Measurements from ENCODE around the gene ELAPOR2.
"Not testable (repeated sequence)": the region's sequence is repeated elsewhere in the genome, so short reads cannot be mapped to it uniquely, and the experiment has no call there.

Gene ELAPOR2, protein sequence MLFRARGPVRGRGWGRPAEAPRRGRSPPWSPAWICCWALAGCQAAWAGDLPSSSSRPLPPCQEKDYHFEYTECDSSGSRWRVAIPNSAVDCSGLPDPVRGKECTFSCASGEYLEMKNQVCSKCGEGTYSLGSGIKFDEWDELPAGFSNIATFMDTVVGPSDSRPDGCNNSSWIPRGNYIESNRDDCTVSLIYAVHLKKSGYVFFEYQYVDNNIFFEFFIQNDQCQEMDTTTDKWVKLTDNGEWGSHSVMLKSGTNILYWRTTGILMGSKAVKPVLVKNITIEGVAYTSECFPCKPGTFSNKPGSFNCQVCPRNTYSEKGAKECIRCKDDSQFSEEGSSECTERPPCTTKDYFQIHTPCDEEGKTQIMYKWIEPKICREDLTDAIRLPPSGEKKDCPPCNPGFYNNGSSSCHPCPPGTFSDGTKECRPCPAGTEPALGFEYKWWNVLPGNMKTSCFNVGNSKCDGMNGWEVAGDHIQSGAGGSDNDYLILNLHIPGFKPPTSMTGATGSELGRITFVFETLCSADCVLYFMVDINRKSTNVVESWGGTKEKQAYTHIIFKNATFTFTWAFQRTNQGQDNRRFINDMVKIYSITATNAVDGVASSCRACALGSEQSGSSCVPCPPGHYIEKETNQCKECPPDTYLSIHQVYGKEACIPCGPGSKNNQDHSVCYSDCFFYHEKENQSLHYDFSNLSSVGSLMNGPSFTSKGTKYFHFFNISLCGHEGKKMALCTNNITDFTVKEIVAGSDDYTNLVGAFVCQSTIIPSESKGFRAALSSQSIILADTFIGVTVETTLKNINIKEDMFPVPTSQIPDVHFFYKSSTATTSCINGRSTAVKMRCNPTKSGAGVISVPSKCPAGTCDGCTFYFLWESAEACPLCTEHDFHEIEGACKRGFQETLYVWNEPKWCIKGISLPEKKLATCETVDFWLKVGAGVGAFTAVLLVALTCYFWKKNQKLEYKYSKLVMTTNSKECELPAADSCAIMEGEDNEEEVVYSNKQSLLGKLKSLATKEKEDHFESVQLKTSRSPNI

DNA sequence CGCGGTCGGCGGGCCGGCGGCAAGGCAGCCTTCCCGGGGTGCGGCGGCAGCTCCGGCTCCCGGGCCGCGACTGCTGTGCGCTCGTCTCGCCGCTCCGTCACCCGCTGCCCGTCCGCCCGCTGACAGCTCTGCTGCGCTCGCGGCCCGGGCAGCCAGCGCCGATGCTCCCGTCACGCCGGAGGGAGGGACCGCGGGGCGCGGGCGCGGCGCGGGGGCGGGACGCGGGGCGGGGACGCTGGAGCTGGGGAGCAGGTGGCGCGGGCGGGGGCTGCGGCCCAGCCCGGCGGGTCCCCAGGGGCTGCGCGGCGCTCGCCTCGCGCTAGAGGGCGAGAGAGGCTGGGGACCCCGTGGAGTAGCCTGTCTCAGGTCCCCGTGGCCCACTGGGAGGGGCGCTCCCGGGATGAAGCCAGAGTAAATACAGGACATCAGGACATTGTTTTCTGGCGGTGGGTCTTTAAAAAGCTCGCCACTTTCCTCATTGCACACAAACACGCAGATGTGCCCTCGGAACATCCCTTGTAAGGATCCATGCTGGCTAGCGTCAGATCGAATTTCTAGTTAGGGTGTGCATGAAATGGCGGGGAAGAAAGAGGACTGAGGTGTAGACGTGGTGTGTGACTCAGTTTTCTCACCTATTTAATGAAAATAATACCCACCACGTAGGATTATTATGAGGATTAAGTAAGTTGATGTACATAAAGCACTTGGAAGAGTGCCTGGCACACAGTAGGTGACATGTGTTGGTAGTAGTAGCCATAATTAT is at the start of gene ELAPOR2:
ELAPOR2 (minus strand) TSS at position 130 of the 763 bp plus-strand sequence. CDS start 141 bp downstream, outside the sequence.
- peak; percentile 96 for DNase-seq

DNA sequence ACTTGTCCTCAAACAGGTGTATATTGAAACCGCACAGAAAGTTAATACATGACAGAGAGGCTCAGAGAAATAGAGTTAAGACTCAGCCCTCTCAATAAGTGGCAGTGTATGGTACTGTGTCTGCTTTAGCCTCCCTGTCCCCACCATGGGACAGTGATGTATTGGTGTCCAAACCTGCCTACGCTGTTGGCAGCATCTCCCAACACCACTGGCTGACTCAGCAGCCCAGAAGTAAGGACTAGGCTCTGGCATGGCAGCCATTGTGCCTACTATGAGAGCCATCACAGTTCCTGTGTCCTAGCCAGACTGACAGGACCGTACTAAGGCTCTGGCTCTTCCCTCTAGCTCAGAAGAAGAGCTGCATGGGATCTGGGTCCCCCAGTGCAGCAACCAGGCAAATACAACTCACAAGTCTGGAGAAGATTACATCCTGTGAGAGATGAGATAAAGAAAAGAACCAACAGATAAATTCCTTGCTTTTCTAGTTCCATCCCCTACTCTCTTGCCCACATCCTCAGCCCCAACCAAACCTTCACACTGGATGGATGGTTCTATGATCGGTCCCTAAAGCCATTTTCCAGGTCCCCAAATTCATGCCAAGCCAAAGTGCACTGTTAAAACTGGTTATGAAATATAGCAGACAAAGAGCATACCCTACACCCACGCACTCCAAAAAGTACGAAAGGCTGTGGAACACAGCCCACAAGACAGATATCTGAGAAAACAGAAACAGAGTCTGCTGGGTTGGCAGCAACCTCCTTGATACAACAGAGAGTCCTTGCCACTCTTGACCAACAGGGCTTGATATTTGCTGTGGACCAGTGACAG is 48.7 kb upstream of the ELAPOR2 start:
- no peak for DNase-seq

DNA sequence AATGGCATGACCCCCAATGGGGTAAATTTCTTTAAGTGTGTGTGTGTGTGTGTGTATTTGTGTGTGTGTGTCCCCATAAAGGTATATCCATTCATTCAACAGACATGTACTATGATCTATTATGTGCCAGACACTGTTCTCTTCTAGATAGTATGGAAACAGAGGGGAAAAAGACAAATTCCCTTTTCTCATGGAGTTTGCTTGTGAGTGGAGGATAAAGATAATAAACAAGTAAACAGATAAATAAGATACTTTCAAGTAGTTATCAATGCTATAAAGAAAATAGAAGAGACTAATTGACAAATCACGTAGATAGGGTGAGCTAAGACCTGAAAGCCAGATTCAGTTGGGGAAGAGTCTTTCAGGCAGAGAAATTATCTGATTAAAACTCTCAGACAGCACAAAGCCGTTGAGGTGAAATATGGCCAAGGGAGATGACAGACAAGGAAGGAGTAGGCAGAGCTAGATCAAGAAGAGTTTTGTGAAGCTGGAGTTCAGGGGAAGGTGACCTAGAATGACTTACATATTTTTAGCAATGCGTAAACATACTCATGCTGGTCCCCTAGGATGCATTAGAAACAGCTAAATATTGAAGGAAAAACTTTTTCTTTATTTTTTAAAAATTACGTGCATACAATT is 47.6 kb upstream of the ELAPOR2 start:
- DNase-seq, result no peak

- DNase-seq, result peak; percentile 32
These were observed 45.9 kb upstream of the ELAPOR2 start for GRCh38 chr7:87105401-87105800.

GRCh38 chr7:87100326-87100725 is 40.9 kb upstream of the ELAPOR2 start:
- no peak for DNase-seq

GRCh38 chr7:87097375-87097774 is 37.9 kb upstream of the ELAPOR2 start:
- not testable (repeated sequence) for DNase-seq

DNA sequence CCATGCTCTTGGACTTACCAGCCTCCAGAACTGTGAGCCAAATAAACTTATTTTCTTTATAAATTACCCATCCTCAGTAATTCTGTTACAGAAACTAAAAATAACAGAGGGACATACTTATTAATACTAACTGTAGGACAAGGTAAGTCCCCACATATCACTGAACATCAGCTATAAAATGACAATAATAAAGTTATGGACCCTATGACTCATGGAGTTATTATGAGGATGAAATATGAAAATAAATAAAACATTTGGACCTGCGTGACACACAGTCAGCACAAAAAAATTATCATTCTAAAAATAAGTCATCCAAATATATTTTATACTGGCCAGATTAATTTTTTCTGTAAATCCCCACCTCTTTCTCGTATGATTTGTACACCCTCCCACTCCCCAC is 34.9 kb upstream of the ELAPOR2 start:
- no peak for DNase-seq

DNA sequence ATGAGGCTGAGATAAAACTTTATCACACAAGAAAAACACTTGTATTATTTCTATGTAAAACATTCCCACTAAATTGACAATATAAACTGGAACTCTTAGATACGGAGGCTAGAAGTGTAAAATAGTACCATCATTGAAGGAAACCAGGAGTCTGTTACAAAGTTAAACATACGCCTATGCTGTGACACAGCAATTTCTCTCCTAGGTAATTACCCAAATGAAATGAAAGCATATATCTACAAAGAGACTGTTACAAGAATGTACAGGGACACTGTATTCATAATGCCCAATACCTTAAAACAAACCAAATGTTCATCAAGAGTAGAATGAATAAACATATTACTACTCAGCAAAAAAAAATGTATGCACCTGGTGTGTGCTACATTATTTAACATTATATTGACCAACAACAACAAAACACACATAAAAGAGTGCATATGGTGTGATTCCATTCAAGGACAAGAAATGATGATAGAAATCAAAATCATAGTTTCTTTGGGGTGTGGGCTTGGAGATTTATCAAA is 33.2 kb upstream of the ELAPOR2 start:
- no peak for DNase-seq

GRCh38 chr7:87091487-87092066 is 32.1 kb upstream of the ELAPOR2 start:
- peak; percentile 72 for DNase-seq

DNA sequence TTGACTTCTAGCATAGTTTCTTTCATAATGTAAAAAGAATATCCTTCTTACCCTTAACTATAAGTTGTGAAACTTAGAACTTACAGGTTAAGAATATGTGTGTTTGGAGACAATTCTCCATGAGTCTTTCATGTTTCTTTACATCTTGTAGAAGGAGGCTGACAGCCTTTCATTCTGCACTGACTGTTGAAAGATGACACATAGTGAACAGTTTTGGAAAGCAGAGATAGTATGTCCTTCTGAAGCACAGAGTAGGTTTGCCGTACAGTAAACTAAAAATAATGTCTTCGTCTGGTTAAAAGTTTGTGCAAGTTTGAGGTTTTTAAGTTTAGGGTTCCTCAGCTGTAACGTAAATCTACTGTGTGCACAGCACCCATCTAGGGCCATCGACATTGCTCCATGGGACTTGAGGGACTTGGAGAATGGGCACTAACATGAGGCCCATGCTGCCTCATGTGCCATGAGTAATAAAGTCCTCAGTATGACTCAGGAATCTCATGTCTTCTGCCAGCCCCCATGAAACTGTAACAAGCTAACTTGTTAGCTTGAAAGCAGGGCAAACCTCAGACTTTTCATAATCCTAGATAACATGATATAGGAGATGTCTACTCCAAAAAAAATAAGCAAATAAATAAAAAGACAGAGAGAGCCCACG is 24.5 kb upstream of the ELAPOR2 start:
- DNase-seq, result no peak

- no peak for DNase-seq
These were observed 23.2 kb upstream of the ELAPOR2 start for GRCh38 chr7:87082675-87083074.

- DNase-seq, result no peak
These were observed 16.4 kb upstream of the ELAPOR2 start for GRCh38 chr7:87075671-87076404.

DNA sequence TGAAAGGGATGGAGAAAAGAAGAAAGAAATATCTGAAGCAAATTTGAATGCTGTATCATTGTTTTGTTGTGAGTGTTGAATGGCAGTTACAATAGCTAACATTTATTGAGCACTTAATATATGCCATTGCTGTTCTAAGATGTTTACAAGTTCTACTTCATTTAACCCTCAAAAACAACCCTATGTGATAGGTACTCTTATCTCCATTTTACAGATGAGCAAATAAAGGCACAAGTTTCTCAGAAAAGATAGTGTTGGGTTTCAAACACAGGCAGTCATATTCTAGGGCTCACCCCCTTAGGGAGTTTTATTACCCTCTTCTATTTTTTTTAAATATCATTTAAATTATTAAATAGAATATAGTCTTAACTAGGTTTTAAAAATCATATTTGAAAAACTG is 8.3 kb upstream of the ELAPOR2 start:
- DNase-seq, result no peak

GRCh38 chr7:87060288-87060537 is 759 bp upstream of the ELAPOR2 start:
- DNase-seq, result peak; percentile 57

DNA sequence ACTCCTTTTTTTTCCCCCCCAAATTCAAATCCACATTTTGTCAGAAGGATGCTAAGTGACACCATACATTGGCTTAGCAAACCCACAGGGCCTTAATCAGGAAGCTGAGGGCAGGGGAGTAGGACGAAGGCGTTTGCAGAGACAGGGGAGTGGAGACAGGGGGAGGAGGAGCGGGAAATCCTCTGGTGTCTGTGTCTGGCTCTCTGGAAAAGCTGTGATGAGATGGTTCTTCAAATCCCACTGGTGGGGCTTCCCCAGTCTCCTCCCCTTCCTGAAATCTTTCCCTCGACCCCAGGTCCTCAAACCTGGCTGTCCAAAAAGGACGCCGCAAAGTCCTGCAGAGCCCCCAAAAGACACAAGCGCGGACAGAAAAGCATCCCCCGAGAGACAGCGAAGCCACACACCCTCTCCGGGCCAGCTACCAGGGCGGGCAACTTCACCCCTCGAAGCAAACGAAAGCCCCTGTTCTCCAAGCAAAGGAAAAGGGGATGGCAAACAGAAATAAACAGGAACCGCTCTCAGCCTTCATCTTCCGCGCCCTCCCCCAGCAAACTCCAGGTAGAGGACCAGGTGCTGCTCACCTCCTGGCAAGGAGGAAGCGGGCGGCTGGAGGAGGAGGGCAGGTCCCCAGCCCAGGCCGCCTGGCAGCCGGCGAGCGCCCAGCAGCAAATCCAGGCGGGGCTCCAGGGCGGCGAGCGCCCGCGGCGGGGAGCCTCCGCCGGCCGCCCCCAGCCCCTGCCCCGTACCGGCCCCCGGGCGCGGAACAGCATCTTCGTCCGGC is 520 bp downstream of the ELAPOR2 start:
- DNase-seq, result peak; percentile 87

DNA sequence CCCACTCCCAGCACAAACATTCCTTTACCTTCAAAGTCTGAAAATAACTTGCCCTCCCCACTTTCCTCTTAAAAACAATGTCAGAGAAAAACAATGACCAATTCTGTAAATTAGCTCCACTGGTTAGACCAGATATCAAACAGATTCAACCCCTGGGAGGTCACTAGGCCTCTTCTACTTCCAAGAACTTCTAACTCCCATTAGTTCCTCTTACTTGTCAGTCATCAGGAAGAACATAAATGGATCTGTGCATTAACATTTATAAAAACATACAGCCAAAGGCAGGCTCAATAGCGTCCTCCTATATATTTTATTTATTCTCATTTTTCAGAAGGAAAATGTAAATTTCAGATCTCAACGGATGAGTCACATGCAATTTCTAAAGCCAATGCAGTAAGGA is 2.2 kb downstream of the ELAPOR2 start:
- DNase-seq, result no peak

GRCh38 chr7:87056346-87056745 is 3.1 kb downstream of the ELAPOR2 start:
- DNase-seq, result no peak

DNA sequence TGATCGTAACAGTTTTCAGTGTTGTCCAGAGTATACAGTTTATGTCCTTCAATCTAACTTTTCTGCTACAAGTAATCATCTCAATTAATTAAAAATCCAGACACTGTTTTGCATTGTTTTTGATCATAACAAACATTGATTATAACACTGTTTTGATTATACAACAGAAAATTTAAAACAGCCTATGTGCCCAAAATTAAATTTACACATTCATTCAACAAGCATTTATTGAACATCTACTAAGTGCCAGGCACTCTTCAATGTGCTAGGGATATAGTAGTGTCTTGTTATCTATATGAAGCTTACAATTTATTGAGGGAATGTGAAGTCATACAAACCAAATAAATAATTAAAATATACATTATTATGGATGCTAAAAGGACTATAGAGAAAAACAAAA is 10.6 kb downstream of the ELAPOR2 start:
- DNase-seq, result no peak

- no peak for DNase-seq
These were observed 13.0 kb downstream of the ELAPOR2 start for GRCh38 chr7:87046456-87046855.
